HEK293T (cell line): ENCODE data around the gene LURAP1L.
A peak's percentile ranks its signal among the peaks of the same experiment; 100 is the strongest.

Source experiments
- CTCF ChIA-PET: fragments of 350-600 bp; formaldehyde crosslinking; extraction: SDS; loops from one replicate; lab custom pipeline; 2021; ENCODE audit warnings: antibody characterized with exemption, inconsistent platforms; lab: Yijun Ruan, JAX
- POLR2A ChIA-PET: fragments of 350-600 bp; formaldehyde crosslinking; extraction: SDS; loops from one replicate; lab custom pipeline; 2020; ENCODE audit warnings: antibody characterized with exemption, inconsistent platforms; lab: Yijun Ruan, JAX
- DNase-seq: peaks from one replicate; pipeline ENCODE4 v3.0.0; 2012; ENCODE audit warnings: mixed read lengths; ENCODE audit errors: extremely low spot score
- ARNT ChIP-seq: fragments of 450-650 bp; IDR thresholded peaks from 2 replicates; pipeline ENCODE4 v1.6.1; 2017; ENCODE audit warnings: mild to moderate bottlenecking
- BHLHE40 ChIP-seq: fragments of 450-650 bp; IDR thresholded peaks from 2 replicates; pipeline ENCODE4 v1.6.1; 2016; ENCODE audit warnings: mild to moderate bottlenecking, moderate library complexity, borderline replicate concordance
- CTBP1 ChIP-seq: fragments of 450-650 bp; IDR thresholded peaks from 2 replicates; pipeline ENCODE4 v1.6.1; 2016; ENCODE audit warnings: borderline replicate concordance
- ELF4 ChIP-seq: fragments of 450-650 bp; IDR thresholded peaks from 2 replicates; pipeline ENCODE4 v1.6.1; 2017; ENCODE audit warnings: antibody characterized with exemption
- FOXA1 ChIP-seq: fragments of 450-650 bp; IDR thresholded peaks from 2 replicates; pipeline ENCODE4 v1.6.1; 2016; ENCODE audit warnings: mild to moderate bottlenecking
- FOXK2 ChIP-seq: fragments of 450-650 bp; IDR thresholded peaks from 2 replicates; pipeline ENCODE4 v1.6.1; 2016; ENCODE audit warnings: mild to moderate bottlenecking
- FOXM1 ChIP-seq: fragments of 450-650 bp; IDR thresholded peaks from 2 replicates; pipeline ENCODE4 v1.6.1; 2017; ENCODE audit warnings: mild to moderate bottlenecking, borderline replicate concordance
- HDGF ChIP-seq: fragments of 450-650 bp; IDR thresholded peaks from 2 replicates; pipeline ENCODE4 v1.6.1; 2017; ENCODE audit warnings: antibody characterized with exemption, borderline replicate concordance
- L3MBTL2 ChIP-seq: fragments of 450-650 bp; conservative IDR thresholded peaks from 2 replicates; pipeline ENCODE4 v1.6.1; 2016; ENCODE audit warnings: mild to moderate bottlenecking
- LEF1 ChIP-seq: fragments of 450-650 bp; IDR thresholded peaks from 2 replicates; pipeline ENCODE4 v1.6.1; 2017; ENCODE audit warnings: mild to moderate bottlenecking, borderline replicate concordance
- NFRKB ChIP-seq: fragments of 450-650 bp; IDR thresholded peaks from 2 replicates; pipeline ENCODE4 v1.6.1; 2016; ENCODE audit warnings: mild to moderate bottlenecking, moderate library complexity
- SP1 ChIP-seq: fragments of 450-650 bp; IDR thresholded peaks from 2 replicates; pipeline ENCODE4 v1.6.1; 2017
- SUZ12 ChIP-seq: fragments of 450-650 bp; IDR thresholded peaks from 2 replicates; pipeline ENCODE4 v1.6.1; 2016; ENCODE audit warnings: mild to moderate bottlenecking
- TARDBP ChIP-seq: fragments of 450-650 bp; IDR thresholded peaks from 2 replicates; pipeline ENCODE4 v1.6.1; 2016
- ZNF384 ChIP-seq: fragments of 450-650 bp; IDR thresholded peaks from 2 replicates; pipeline ENCODE4 v1.6.1; 2016
- TF ChIP-seq, protein P1 (sequence below): fragments of 450-650 bp; IDR thresholded peaks from 2 replicates; pipeline ENCODE4 v1.6.1; 2016

Gene LURAP1L, protein sequence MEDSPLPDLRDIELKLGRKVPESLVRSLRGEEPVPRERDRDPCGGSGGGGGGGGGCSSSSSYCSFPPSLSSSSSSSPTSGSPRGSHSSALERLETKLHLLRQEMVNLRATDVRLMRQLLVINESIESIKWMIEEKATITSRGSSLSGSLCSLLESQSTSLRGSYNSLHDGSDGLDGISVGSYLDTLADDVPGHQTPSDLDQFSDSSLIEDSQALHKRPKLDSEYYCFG

DNA sequence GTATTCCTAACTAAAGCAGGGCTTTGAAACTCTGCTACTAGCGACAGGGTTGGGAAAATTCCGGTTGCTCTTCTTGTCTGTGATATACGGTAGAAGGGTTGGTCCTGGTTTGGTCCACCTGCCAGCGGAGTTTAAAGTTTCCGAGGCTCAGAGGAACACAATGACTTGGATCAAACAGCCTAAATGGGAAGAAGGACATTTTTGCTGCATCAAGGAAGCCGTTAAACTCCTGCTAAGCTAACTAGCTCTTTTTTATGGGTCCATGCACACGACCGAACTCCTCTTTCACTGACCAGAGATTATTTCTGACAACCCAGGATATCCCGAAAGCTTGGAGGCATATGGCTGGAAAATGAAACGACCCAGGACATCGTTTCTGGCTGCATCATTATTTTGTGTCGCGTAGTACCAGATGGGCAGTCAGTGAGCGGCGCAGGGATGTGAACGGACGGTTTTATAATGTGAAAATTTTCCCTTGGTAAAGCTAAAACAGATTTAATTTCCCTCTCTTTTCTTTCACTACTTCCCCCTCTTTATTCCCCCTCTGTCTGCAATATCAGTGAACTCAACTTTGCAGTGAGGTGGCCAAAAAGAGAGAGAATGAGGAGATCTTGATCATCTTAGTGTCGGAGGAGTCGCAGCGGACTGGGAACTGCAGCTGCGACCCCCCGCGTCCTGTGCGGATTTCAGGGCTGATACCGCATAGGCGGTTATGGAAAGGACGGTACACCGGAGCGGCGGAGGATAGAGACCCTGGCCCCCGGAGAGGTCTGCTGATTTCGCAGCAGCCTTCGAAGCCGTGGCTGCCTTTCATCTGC lies at the start of gene LURAP1L:
LURAP1L (plus strand) TSS at position 160 of the 818 bp plus-strand sequence. CDS start 696 bp downstream, outside the sequence.
- no peak for TF ChIP-seq CTBP1
- no peak for TF ChIP-seq FOXM1
- TF ChIP-seq, protein P1, sequence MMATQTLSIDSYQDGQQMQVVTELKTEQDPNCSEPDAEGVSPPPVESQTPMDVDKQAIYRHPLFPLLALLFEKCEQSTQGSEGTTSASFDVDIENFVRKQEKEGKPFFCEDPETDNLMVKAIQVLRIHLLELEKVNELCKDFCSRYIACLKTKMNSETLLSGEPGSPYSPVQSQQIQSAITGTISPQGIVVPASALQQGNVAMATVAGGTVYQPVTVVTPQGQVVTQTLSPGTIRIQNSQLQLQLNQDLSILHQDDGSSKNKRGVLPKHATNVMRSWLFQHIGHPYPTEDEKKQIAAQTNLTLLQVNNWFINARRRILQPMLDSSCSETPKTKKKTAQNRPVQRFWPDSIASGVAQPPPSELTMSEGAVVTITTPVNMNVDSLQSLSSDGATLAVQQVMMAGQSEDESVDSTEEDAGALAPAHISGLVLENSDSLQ: no peak
- TF ChIP-seq ELF4: no peak
- TF ChIP-seq L3MBTL2: peak; percentile 25; the same call in 1 of the 2 replicates
- no peak for TF ChIP-seq ZNF384
- TF ChIP-seq ARNT: no peak
- CTCF ChIA-PET: interaction anchor here (1.2 to 1.9 kb wide), 3 partner anchors 43 to 112 kb away, joined by 3 to 7 read pairs (median 3); no protein-coding TSS in a partner anchor
- POLR2A ChIA-PET: interaction anchor here (1.0 to 2.2 kb wide), 6 partner anchors 37 to 271 kb away, joined by 3 to 12 read pairs (median 4); no protein-coding TSS in a partner anchor
- DNase-seq: peak; percentile 40

DNA sequence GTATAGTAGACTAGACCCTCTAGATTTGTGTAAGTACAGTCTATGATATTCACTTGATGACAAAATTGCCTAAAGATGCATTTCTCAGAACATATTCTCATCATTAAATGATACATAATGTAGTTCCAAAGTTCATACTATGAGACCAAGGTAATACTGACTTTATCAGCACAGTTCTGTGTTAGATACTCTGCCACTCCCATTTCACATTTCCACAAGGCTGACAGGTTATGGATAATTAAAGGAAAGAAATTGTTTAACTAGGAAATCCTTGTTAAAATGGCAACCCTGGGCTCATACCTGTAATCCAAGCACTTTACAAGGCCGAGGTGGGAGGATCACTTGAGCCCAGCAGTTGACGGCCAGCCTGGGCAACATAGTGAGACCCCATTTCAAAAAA lies 48.0 kb upstream of the LURAP1L start:
- CTCF ChIA-PET: no interaction called here

DNA sequence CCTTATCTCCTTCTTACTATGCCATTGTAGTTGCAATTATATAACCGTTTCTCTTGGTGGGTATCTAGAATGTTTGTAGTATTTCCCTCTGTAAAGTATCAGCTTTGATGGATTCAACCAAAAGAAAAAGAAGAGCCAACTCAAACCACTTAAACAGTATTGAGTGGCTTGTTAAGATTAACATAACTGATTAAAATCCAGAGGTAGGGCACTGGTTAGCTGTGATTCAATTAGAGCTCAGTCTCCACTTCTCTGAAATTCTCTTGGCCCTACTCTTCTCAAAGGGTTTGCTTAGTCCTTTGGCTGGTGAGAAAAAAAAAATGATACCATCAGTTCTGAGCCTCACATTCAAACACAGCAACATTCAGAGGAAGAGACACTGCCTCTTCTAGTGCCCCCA lies 44.6 kb upstream of the LURAP1L start:
- CTCF ChIA-PET: no interaction called here

More for the DNA sequence above, 48.0 kb upstream of the LURAP1L start:
- POLR2A ChIA-PET: no interaction called here
- DNase-seq: no peak
- TF ChIP-seq ARNT (no peak), HDGF (no peak), FOXK2 (no peak), L3MBTL2 (no peak), BHLHE40 (no peak), SP1 (no peak), FOXM1 (no peak)

DNA sequence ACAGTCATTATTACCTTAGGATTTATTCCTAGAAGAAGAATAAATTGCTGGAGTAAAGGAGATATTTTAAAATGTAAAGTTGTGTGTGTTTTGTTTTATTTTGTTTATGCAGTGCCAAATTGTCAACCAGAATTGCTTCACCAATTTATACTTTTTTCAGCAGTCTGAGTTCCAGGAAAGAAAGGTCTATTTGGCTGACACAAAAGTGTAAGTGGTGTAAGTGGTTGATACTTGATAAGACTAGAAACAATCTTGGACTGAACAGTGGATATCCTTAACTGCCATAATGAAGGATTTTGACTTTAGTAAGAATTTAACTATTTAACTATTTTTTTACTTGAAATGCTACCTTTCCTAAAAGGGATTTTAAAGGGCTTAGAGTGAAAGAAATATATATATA lies 43.9 kb upstream of the LURAP1L start:
- ChIA-PET POLR2A (no interaction called here), CTCF (no interaction called here)

More for the DNA sequence above, 44.6 kb upstream of the LURAP1L start:
- TF ChIP-seq, protein P1: no peak
- TF ChIP-seq FOXM1: no peak
- TF ChIP-seq FOXA1: no peak
- TF ChIP-seq BHLHE40: no peak
- no peak for TF ChIP-seq L3MBTL2
- no peak for TF ChIP-seq CTBP1
- TF ChIP-seq LEF1: no peak
- no peak for DNase-seq
- POLR2A ChIA-PET: no interaction called here

DNA sequence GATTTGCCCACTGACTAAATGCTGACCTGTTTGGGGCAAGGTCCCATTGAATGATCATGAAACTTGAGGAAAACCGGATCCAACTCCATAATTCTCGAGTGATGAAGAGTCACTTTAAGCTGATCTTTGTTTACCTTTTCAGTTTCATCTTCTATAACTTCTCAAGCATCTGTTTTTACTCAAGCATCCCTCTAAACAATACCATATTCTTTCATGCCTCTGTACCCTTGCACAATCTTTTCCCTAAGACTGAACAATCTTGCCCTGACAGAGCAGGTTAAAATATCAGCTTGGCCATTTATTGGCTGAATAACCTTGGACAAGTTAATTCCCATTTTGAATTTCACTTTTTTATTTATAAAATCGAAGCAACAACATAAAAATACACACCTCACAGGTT lies 41.8 kb upstream of the LURAP1L start:
- DNase-seq: no peak
- CTCF ChIA-PET: no interaction called here
- no peak for TF ChIP-seq NFRKB
- no peak for TF ChIP-seq FOXA1
- no peak for TF ChIP-seq SP1
- no peak for TF ChIP-seq L3MBTL2
- no peak for TF ChIP-seq ZNF384
- TF ChIP-seq FOXK2: no peak
- no peak for TF ChIP-seq CTBP1
- TF ChIP-seq HDGF: no peak
- no peak for TF ChIP-seq ARNT
- POLR2A ChIA-PET: no interaction called here

More for the DNA sequence above, 43.9 kb upstream of the LURAP1L start:
- TF ChIP-seq ELF4: no peak
- TF ChIP-seq CTBP1: no peak
- TF ChIP-seq NFRKB: no peak
- TF ChIP-seq L3MBTL2: no peak
- no peak for TF ChIP-seq ARNT
- no peak for DNase-seq

DNA sequence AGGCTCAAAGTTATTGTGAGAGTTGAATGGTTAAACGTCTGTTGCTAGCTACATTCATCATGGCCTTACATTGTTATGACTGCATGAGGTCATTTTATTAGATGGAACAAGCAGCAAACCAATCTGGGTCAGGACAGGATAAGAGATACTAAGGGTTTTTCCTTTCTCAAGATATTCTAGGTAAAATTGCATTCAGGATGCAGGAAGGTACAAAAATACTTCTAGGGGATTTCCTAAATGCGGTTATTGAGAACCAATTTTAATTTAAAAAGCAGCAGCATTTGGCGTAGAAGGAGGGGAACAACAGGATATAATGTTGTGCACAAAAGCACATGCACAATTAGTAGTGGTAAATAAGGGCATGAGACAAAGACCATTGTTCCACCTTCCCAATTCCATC lies 39.2 kb upstream of the LURAP1L start:
- TF ChIP-seq L3MBTL2: no peak
- TF ChIP-seq FOXA1: no peak
- TF ChIP-seq ARNT: no peak
- no peak for TF ChIP-seq ZNF384
- TF ChIP-seq BHLHE40: no peak
- no peak for TF ChIP-seq FOXK2
- TF ChIP-seq HDGF: no peak
- no peak for DNase-seq
- ChIA-PET CTCF (no interaction called here), POLR2A (no interaction called here)

DNA sequence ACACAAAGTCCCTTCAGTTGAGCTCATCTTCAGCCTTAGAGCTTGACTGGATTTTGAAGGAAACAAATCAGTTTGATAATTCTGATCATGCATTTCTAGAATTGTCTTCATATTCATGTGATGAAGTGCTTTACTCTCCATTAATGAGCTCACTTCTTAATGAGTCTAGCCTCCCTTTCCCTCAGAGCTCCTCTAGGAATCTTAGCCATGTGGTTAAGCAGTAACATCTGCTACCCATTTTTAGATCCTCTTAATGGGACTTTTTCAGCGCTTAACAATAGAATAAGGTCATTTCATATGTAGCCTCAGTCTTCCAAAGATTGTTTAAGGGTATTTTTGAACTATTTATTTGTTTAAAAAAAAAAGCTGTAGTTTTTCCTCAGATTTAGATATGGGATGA lies 36.9 kb upstream of the LURAP1L start:
- TF ChIP-seq HDGF (no peak), FOXA1 (no peak), SUZ12 (no peak), NFRKB (no peak), TARDBP (no peak), BHLHE40 (no peak), FOXK2 (no peak), FOXM1 (no peak), SP1 (no peak), LEF1 (no peak), ZNF384 (no peak), L3MBTL2 (no peak), ELF4 (no peak), ARNT (no peak), CTBP1 (no peak)
- TF ChIP-seq, protein P1: no peak
- ChIA-PET POLR2A (interaction anchor here (1.0 kb wide), 1 partner anchor 38 kb away, joined by 6 read pairs; no protein-coding TSS in a partner anchor), CTCF (no interaction called here)
- no peak for DNase-seq
